SK-N-SH treated with all-trans-retinoic acid at 6 μM for 48 hours (cell line): ENCODE data around the gene MICOS13.
A peak's percentile ranks its signal among the peaks of the same experiment; 100 is the strongest.

Experiments used
- ATAC-seq: fragments of 200-7000 bp; cut with Tn5 transposase; 3 replicates; pipeline ENCODE4 v1.9.1; 2020; ENCODE audit warnings: mild to moderate bottlenecking, moderate library complexity
- ARNTL ChIP-seq: fragments of 450-650 bp; formaldehyde crosslinking; IDR thresholded peaks from 2 replicates; pipeline ENCODE4 v1.5.0; 2020; ENCODE audit warnings: low read depth, mild to moderate bottlenecking, moderate library complexity, borderline replicate concordance
- BACH2 ChIP-seq: fragments of 250-450 bp; sonication (Bioruptor Pico); IDR thresholded peaks from 2 replicates; pipeline ENCODE4 v1.9.0; 2021; ENCODE audit warnings: mild to moderate bottlenecking, borderline replicate concordance
- CSDC2 ChIP-seq: fragments of 250-450 bp; sonication (Bioruptor Pico); IDR thresholded peaks from 2 replicates; pipeline ENCODE4 v1.5.0; 2020; ENCODE audit warnings: mild to moderate bottlenecking, moderate library complexity
- ESRRG ChIP-seq: fragments of 250-450 bp; sonication (Bioruptor Pico); IDR thresholded peaks from 2 replicates; pipeline ENCODE4 v1.6.1; 2021; ENCODE audit warnings: mild to moderate bottlenecking
- GLIS3 ChIP-seq: fragments of 250-450 bp; sonication (Bioruptor Pico); IDR thresholded peaks from 2 replicates; pipeline ENCODE4 v1.5.0; 2020; ENCODE audit warnings: mild to moderate bottlenecking, moderate library complexity
- ISL1 ChIP-seq: fragments of 250-450 bp; sonication (Bioruptor Pico); IDR thresholded peaks from 2 replicates; pipeline ENCODE4 v2.1.2; 2022; ENCODE audit warnings: mild to moderate bottlenecking, moderate library complexity
- OSR1 ChIP-seq: fragments of 250-450 bp; sonication (Bioruptor Pico); IDR thresholded peaks from 2 replicates; pipeline ENCODE4 v1.8.0; 2022; ENCODE audit warnings: moderate library complexity, mild to moderate bottlenecking, inconsistent platforms
- PPARA ChIP-seq: fragments of 250-450 bp; sonication (Bioruptor Pico); IDR thresholded peaks from 2 replicates; pipeline ENCODE4 v1.5.0; 2020; ENCODE audit warnings: mild to moderate bottlenecking, borderline replicate concordance
- RARB ChIP-seq: fragments of 250-450 bp; sonication (Bioruptor Pico); IDR thresholded peaks from 2 replicates; pipeline ENCODE4 v1.8.0; 2021; ENCODE audit warnings: mild to moderate bottlenecking, moderate library complexity
- SNAI2 ChIP-seq: fragments of 250-450 bp; sonication (Bioruptor Pico); IDR thresholded peaks from 2 replicates; pipeline ENCODE4 v1.5.0; 2020; ENCODE audit warnings: mild to moderate bottlenecking, moderate library complexity
- TCF4 ChIP-seq: fragments of 250-450 bp; sonication (Bioruptor Pico); IDR thresholded peaks from 2 replicates; pipeline ENCODE4 v1.8.0; 2021; ENCODE audit warnings: mild to moderate bottlenecking, moderate library complexity, borderline replicate concordance
- TOX ChIP-seq: fragments of 250-450 bp; sonication (Bioruptor Pico); IDR thresholded peaks from 2 replicates; pipeline ENCODE4 v1.8.0; 2021; ENCODE audit warnings: mild to moderate bottlenecking, moderate library complexity, borderline replicate concordance
- ZC3H10 ChIP-seq: fragments of 250-450 bp; sonication (Bioruptor Pico); IDR thresholded peaks from 2 replicates; pipeline ENCODE4 v1.5.1; 2021; ENCODE audit warnings: mild to moderate bottlenecking, moderate library complexity
- ZFP3 ChIP-seq: fragments of 250-450 bp; sonication (Bioruptor Pico); IDR thresholded peaks from 2 replicates; pipeline ENCODE4 v1.5.0; 2020; ENCODE audit warnings: mild to moderate bottlenecking, moderate library complexity
- ZFP30 ChIP-seq: fragments of 450-650 bp; formaldehyde crosslinking; IDR thresholded peaks from 2 replicates; pipeline ENCODE4 v1.5.0; 2022; ENCODE audit warnings: mild to moderate bottlenecking, moderate library complexity
- ZNF565 ChIP-seq: fragments of 450-650 bp; formaldehyde crosslinking; conservative IDR thresholded peaks from 2 replicates; pipeline ENCODE4 v1.5.0; 2020; ENCODE audit warnings: low read depth, mild to moderate bottlenecking, moderate library complexity
- ZNF70 ChIP-seq: fragments of 450-650 bp; formaldehyde crosslinking; IDR thresholded peaks from 2 replicates; pipeline ENCODE4 v1.5.0; 2020; ENCODE audit warnings: mild to moderate bottlenecking, moderate library complexity
- ZNF8 ChIP-seq: fragments of 450-650 bp; formaldehyde crosslinking; IDR thresholded peaks from 2 replicates; pipeline ENCODE4 v1.5.0; 2020; ENCODE audit warnings: mild to moderate bottlenecking, moderate library complexity
- TF ChIP-seq, protein P1 (sequence below): fragments of 250-450 bp; sonication (Bioruptor Pico); IDR thresholded peaks from 2 replicates; pipeline ENCODE4 v1.5.1; 2021; ENCODE audit warnings: mild to moderate bottlenecking, moderate library complexity
- TF ChIP-seq, protein P2 (sequence below): fragments of 250-450 bp; sonication (Bioruptor Pico); IDR thresholded peaks from 2 replicates; pipeline ENCODE4 v1.5.1; 2020; ENCODE audit warnings: low read depth, mild to moderate bottlenecking, moderate library complexity
- TF ChIP-seq, protein P3 (sequence below): fragments of 250-450 bp; sonication (Bioruptor Pico); IDR thresholded peaks from 2 replicates; pipeline ENCODE4 v1.8.0; 2020; ENCODE audit warnings: mild to moderate bottlenecking, moderate library complexity, borderline replicate concordance
- TF ChIP-seq, protein P4 (sequence below): fragments of 250-450 bp; sonication (Bioruptor Pico); IDR thresholded peaks from 2 replicates; pipeline ENCODE4 v1.8.0; 2021; ENCODE audit warnings: low read depth, mild to moderate bottlenecking, moderate library complexity, borderline replicate concordance

The MICOS13 gene

DNA sequence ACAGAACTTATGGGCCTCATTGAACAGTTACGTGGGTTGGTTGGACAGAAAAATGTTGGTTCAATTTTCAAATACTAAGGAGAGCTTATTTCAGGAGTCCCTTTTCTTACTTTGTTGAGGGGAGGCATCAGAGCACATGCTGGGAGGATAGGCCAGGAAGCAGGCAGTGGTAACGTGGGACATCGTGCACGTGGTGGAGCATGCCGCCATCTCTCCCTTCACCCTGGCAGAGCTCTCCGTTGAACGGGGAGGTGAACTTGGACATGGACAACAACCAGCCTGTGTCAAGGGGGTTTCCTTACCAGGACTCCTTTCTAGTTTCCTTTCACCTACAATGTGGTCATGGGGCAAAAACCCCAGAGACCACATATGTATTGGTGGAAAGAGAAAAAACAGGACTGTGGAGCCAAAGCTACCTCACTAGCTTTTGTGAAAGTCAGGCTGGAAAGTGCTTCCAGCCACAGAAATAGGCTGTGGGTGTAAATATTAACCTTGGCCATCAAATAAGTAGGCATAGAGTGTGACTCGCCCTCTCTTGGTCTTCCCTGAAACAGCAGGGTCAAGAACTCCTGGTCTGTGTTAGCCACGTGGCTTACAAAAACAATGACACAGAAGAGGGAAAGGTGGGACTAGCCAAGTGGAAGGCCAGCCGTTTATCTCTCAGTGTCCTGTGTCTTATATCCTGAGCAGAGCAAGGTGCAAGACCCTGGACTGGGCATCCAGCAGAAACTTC is 14.4 kb downstream of the MICOS13 start:
- peak; percentile 53; the same call in 2 of the 3 replicates for ATAC-seq
- TF ChIP-seq TOX (CRISPR knock-in tag) (no peak), RARB (no peak), ZFP30 (CRISPR knock-in tag) (no peak), OSR1 (no peak), ARNTL (CRISPR knock-in tag) (no peak), ZC3H10 (CRISPR knock-in tag) (no peak), ESRRG (no peak), ZFP3 (CRISPR knock-in tag) (no peak), ZNF565 (CRISPR knock-in tag) (no peak), ZNF70 (CRISPR knock-in tag) (no peak), BACH2 (CRISPR knock-in tag) (no peak), ISL1 (no peak), SNAI2 (CRISPR knock-in tag) (no peak), ZNF8 (CRISPR knock-in tag) (no peak), GLIS3 (CRISPR knock-in tag) (no peak), TCF4 (CRISPR knock-in tag) (no peak)
- TF ChIP-seq, protein P1, sequence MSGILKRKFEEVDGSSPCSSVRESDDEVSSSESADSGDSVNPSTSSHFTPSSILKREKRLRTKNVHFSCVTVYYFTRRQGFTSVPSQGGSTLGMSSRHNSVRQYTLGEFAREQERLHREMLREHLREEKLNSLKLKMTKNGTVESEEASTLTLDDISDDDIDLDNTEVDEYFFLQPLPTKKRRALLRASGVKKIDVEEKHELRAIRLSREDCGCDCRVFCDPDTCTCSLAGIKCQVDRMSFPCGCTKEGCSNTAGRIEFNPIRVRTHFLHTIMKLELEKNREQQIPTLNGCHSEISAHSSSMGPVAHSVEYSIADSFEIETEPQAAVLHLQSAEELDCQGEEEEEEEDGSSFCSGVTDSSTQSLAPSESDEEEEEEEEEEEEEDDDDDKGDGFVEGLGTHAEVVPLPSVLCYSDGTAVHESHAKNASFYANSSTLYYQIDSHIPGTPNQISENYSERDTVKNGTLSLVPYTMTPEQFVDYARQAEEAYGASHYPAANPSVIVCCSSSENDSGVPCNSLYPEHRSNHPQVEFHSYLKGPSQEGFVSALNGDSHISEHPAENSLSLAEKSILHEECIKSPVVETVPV (CRISPR knock-in tag): no peak
- TF ChIP-seq, protein P2, sequence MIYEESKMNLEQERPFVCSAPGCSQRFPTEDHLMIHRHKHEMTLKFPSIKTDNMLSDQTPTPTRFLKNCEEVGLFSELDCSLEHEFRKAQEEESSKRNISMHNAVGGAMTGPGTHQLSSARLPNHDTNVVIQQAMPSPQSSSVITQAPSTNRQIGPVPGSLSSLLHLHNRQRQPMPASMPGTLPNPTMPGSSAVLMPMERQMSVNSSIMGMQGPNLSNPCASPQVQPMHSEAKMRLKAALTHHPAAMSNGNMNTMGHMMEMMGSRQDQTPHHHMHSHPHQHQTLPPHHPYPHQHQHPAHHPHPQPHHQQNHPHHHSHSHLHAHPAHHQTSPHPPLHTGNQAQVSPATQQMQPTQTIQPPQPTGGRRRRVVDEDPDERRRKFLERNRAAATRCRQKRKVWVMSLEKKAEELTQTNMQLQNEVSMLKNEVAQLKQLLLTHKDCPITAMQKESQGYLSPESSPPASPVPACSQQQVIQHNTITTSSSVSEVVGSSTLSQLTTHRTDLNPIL (CRISPR knock-in tag): no peak
- TF ChIP-seq, protein P3, sequence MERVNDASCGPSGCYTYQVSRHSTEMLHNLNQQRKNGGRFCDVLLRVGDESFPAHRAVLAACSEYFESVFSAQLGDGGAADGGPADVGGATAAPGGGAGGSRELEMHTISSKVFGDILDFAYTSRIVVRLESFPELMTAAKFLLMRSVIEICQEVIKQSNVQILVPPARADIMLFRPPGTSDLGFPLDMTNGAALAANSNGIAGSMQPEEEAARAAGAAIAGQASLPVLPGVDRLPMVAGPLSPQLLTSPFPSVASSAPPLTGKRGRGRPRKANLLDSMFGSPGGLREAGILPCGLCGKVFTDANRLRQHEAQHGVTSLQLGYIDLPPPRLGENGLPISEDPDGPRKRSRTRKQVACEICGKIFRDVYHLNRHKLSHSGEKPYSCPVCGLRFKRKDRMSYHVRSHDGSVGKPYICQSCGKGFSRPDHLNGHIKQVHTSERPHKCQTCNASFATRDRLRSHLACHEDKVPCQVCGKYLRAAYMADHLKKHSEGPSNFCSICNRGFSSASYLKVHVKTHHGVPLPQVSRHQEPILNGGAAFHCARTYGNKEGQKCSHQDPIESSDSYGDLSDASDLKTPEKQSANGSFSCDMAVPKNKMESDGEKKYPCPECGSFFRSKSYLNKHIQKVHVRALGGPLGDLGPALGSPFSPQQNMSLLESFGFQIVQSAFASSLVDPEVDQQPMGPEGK (CRISPR knock-in tag): no peak
- TF ChIP-seq, protein P4, sequence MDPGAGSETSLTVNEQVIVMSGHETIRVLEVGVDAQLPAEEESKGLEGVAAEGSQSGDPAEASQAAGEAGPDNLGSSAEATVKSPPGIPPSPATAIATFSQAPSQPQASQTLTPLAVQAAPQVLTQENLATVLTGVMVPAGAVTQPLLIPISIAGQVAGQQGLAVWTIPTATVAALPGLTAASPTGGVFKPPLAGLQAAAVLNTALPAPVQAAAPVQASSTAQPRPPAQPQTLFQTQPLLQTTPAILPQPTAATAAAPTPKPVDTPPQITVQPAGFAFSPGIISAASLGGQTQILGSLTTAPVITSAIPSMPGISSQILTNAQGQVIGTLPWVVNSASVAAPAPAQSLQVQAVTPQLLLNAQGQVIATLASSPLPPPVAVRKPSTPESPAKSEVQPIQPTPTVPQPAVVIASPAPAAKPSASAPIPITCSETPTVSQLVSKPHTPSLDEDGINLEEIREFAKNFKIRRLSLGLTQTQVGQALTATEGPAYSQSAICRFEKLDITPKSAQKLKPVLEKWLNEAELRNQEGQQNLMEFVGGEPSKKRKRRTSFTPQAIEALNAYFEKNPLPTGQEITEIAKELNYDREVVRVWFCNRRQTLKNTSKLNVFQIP (CRISPR knock-in tag): no peak

DNA sequence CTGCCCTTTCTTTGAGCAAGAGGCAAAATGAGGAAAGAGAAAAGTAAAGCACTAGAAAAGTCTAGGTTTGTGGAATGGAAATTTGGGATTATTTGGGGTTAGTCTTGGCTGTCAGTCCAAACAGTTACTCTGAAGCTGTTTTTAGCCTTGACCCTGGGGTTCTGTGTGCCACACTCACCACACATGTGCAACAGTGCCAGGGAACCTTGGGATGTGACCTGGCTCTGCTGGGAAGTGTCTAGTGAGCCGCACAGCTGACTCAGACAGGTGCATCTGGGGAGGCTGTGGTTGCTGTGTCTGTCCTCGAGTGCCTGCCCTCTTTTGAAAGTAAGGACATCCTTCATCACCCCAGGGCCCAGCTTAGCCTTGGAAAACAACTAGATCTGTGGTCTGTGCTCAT is 15.8 kb downstream of the MICOS13 start:
- TF ChIP-seq BACH2 (CRISPR knock-in tag) (no peak), ZNF70 (CRISPR knock-in tag) (no peak), ZC3H10 (CRISPR knock-in tag) (no peak), CSDC2 (CRISPR knock-in tag) (no peak), ESRRG (no peak), PPARA (CRISPR knock-in tag) (no peak), ZFP30 (CRISPR knock-in tag) (no peak), ZFP3 (CRISPR knock-in tag) (no peak), ARNTL (CRISPR knock-in tag) (no peak)
- TF ChIP-seq, protein P4 (CRISPR knock-in tag): no peak
- TF ChIP-seq, protein P1 (CRISPR knock-in tag): no peak
- TF ChIP-seq, protein P2 (CRISPR knock-in tag): no peak
- ATAC-seq: no peak
